ENCODE results near the gene METTL25.

DNA sequence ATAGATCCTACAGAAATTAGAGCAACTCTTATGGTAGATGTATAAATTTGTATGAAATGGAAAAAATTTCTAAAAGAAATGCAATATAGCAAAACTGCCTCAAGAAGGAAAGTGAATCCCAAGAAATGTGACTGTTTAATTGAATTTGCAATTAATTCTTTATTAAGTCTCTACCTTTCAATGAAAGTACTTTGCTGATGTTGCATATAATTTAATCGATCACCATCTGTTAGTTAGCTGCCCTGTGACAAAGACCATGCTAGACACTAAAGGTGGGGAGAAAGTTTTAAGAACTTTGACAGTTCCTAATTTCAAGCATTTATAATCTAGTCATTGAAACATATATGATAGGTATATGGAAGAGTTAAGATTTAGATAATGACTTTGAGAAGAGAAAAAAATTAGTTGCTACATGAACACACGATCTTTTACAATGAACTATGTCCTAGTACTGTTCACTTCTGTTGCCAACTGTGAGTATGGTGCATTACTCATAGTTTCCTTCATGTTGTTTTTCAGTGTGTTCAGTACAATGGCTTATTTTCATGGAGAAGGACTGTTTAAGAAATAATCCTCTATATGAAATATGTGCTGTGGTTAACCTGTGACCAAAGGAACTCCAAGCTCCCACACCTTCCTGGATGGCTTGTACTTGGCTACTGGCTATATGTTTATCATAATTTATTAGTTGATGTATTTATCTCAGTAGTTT lies 128.4 kb downstream of the METTL25 start:
- TF ChIP-seq, protein P1, sequence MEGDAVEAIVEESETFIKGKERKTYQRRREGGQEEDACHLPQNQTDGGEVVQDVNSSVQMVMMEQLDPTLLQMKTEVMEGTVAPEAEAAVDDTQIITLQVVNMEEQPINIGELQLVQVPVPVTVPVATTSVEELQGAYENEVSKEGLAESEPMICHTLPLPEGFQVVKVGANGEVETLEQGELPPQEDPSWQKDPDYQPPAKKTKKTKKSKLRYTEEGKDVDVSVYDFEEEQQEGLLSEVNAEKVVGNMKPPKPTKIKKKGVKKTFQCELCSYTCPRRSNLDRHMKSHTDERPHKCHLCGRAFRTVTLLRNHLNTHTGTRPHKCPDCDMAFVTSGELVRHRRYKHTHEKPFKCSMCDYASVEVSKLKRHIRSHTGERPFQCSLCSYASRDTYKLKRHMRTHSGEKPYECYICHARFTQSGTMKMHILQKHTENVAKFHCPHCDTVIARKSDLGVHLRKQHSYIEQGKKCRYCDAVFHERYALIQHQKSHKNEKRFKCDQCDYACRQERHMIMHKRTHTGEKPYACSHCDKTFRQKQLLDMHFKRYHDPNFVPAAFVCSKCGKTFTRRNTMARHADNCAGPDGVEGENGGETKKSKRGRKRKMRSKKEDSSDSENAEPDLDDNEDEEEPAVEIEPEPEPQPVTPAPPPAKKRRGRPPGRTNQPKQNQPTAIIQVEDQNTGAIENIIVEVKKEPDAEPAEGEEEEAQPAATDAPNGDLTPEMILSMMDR (IDR thresholded peaks at IDR 0.05) = no peak
- TF ChIP-seq POLR2A (IDR thresholded peaks at IDR 0.05) = no peak

All from tibial nerve (tissue), 3 donors.